Motor neuron (in vitro differentiated cells): ENCODE results near the gene GAGE10. TPM values are rescaled to one million over a fixed set of nuclear protein-coding genes. Genes with fewer than 3 reads are reported as not detected.
"Not testable (repeated sequence)": the region's sequence is repeated elsewhere in the genome, so short reads cannot be mapped to it uniquely, and the experiment has no call there.

Source experiments
- ATAC-seq, 8 experiments: fragments of 200-7000 bp; cut with Tn5 transposase; replicated peaks in 6 of 8; 2 replicates each; pipeline ENCODE4 v1.8.0; 2021; ENCODE audit warnings: mild to moderate bottlenecking in 8 of 8, moderate library complexity in 8 of 8
- H3K27ac ChIP-seq, 2 donors: fragments of 250-450 bp; sonication (Bioruptor Pico); 2 replicates each; pipeline ENCODE4 v1.9.0; 2021; ENCODE audit warnings: antibody characterized with exemption in 2 of 2, mild to moderate bottlenecking in 2 of 2, moderate library complexity in 1 of 2
- H3K4me1 ChIP-seq, 2 donors: fragments of 250-450 bp; sonication (Bioruptor Pico); replicated peaks in 1 of 2; 2 replicates each; pipeline ENCODE4 v1.6.1; 2021; ENCODE audit warnings: antibody characterized with exemption in 2 of 2, mild to moderate bottlenecking in 2 of 2, moderate library complexity in 1 of 2
- H3K4me3 ChIP-seq, 5 donors: fragments of 250-450 bp; sonication (Bioruptor Pico); 2 replicates each; pipeline ENCODE4 v1.9.0; 2021; ENCODE audit warnings: antibody characterized with exemption in 5 of 5, mild to moderate bottlenecking in 5 of 5, moderate library complexity in 4 of 5
- WGBS, 10 experiments: fragments of 450-650 bp; shearing (Covaris generic); methylation state at CpG; one replicate each; pipeline ENCODE4 v1.0.0; 2022; 5-methylcytosine and 5-hydroxymethylcytosine counted together
- in situ Hi-C, 9 experiments: fragments of 400-800 bp; cut with MboI; loops; one replicate each; pipeline ENCODE4 v1.15.0; 2021; ENCODE audit warnings: low sequenced_read_pairs in 9 of 9, low pct_unique_long_range_greater_than_20kb in 2 of 9; ENCODE audit not compliant: unreplicated experiment in 9 of 9
- total RNA-seq, 8 experiments: library from RNA; unstranded; fragments of 300-600 nt; gene quantifications; 2 replicates each; pipeline versions ENCODE4 v1.2.3 to v1.2.4, GENCODE V29; 2022

GAGE10 gene
- total RNA-seq, 8 experiments from 2014 or later, result not detected

DNA sequence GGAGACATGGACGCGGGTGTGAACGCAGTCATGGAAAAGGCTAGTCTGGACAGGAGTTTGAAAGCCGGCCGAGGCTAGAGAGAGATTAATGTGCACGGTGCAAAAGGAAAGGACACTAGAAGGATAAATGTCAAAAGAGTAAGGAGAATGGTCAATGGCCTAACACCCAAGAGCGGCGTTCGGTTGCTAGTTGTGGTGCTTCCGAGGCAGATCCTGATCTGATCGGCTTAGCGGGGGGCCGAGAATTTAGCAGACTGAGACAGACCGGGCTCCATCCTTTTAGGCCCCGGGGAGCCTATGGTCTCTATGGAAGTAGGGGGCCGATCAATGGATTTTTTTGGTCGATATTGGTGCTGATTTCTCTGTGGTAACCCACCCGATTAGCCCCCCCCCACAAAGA is 6.9 kb downstream of the GAGE10 start:
- Histone ChIP-seq H3K4me3 (no peak overlapping the region), H3K27ac (no peak overlapping the region), H3K4me1 (peaks cover 0 to 4% of the 10 kb centered on the region in 2 donors)
- in situ Hi-C loops, result no loop called here
- no peak for ATAC-seq
- 40 to 70% (median 60%) methylated on average over 1 to 18 of the region's 18 CpGs; no CpG with 5 or more reads in 7 of the 10 experiments for WGBS, 10 experiments

DNA sequence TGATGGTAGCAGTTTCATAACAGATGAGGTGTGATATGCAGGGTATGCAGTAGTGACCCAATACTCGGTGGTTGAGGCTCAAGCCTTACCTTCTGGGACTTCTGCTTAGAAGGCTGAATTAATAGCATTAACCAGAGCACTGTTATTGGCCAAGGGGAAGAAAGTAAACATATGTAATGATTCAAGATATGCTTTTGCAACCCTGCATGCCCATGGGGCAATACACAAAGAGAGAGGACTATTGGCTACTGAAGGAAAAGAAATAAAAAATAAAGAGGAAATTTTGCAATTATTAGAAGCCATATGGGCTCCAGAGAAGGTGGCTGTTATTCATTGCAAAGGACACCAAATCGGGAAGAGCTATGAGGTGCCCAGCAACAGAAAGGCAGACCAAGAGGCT is 8.7 kb downstream of the GAGE10 start:
- Histone ChIP-seq H3K4me3 (no peak overlapping the region), H3K4me1 (peaks cover 0 to 4% of the 10 kb centered on the region in 2 donors), H3K27ac (no peak overlapping the region)
- ATAC-seq, result no peak
- 0 to 100% (median 44%) methylated on average over 1 to 2 of the region's 2 CpGs; no CpG with 5 or more reads in 6 of the 10 experiments for WGBS, 10 experiments
- in situ Hi-C loops, result no loop called here

DNA sequence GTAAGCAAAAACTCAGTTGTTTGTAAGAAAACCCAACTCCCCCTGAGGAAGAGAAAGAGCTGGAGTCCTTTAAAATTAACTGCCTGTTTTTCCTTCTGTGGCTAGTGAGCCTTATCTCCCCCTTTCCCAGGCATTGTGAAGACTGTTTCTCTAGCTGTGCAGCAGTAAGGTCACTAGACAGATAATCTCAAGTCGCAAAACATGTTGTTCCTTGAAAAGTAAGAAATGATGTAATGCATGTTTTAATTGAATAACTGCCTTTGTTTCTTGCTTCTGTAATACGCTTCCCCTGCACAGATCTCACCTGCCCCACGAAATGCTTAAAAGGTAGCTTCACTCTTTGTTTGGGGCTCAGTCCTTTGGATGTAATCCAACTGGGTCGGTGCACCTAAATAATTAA is 12.6 kb downstream of the GAGE10 start:
- in situ Hi-C loops, result no loop called here
- no peak overlapping the region for H3K27ac ChIP-seq
- H3K4me3 ChIP-seq, result no peak overlapping the region
- no peaks in the 10 kb centered on the region for H3K4me1 ChIP-seq
- 0 to 93% (median 44%) methylated on average over 2 to 4 of the region's 4 CpGs; no CpG with 5 or more reads in 5 of the 10 experiments for WGBS, 10 experiments
- ATAC-seq, result no peak

DNA sequence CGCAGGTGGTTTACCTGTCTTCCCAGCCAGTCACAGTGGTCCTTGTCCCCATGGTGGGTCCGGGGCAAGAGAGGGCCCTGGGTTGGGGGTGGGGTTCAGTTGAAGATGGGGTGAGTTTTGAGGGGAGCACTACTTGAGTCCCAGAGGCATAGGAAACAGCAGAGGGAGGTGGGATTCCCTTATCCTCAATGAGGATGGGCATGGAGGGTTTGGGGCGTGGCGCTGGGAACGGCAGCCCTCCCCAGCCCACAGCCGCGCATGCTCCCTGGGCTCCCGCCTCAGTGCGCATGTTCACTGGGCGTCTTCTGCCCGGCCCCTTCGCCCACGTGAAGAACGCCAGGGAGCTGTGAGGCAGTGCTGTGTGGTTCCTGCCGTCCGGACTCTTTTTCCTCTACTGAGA is 18.3 kb downstream of the GAGE10 start, which contains the start of gene GAGE12J:
TSS of gene GAGE12J (plus strand) at position 301 of the 400 bp plus-strand sequence. CDS start 1,157 bp downstream, outside the sequence.
- H3K27ac ChIP-seq, H3K4me1 ChIP-seq, in situ Hi-C loops, ATAC-seq, H3K4me3 ChIP-seq: not testable (repeated sequence)
- WGBS, 10 experiments, result no CpG with 5 or more reads among the region's 16 CpGs

DNA sequence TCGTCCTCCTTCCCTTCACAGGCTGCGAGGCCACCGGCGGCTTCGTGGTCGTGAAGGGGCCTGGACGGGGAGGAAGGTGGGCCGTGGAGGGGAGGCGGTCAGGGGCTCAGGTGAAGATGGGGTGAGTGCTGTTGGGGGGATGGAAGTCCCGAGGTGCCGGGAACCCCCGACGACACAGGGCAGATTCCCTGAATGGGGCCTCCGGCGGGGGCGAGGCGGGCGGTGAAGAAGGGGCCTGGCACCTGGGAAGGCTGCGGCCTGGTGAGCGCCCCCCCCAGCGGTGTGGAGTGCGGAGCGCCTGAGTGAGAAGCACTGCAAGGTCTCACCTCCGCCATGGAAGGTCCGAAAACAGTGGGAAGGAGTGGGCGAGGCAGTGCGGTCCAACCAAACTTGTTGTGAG is 18.8 kb downstream of the GAGE10 start:
- H3K27ac ChIP-seq, ATAC-seq, H3K4me1 ChIP-seq, in situ Hi-C loops, H3K4me3 ChIP-seq: not testable (repeated sequence)
- WGBS, 10 experiments, result no CpG with 5 or more reads among the region's 27 CpGs

DNA sequence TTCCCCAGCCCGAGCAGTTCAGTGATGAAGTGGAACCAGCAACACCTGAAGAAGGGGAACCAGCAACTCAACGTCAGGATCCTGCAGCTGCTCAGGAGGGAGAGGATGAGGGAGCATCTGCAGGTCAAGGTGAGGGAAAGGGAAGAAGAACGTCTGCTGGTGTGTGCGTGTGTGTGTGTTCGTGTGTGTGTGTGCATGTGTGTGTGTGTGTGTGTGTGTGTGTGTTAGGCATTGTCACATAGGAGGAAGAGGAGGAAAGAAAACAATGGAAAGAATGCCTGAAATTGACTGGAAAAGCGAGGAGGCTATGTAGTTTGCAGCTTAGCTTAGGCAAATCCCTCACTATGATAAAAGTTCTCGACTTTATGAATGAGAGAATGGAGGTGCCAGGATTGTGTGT is 20.3 kb downstream of the GAGE10 start:
- H3K4me3 ChIP-seq, H3K4me1 ChIP-seq, ATAC-seq, H3K27ac ChIP-seq, in situ Hi-C loops: not testable (repeated sequence)
- no CpG with 5 or more reads among the region's 7 CpGs for WGBS, 10 experiments

DNA sequence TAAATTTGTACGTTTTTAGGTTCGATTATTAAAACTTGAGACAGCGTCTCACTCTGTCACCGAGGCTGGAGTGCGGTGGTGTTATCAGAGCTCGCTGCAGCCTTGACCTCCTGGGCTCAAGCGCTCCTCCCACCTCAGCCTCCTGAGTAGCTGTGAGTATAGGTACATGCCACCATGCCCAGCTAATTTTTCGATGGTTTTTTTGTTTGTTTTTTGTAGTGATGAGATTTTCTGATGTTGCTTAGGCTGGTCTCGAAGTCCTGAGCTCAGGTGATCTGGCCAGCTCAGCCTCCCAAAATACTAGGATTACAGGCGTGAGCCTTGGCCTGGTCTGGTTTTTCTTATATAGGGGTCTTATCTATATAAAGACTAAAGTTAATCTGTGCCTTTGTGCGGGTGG is 27.0 kb downstream of the GAGE10 start:
- H3K4me1 ChIP-seq, ATAC-seq, in situ Hi-C loops, H3K27ac ChIP-seq, H3K4me3 ChIP-seq: not testable (repeated sequence)
- WGBS, 10 experiments, result 100% methylated on average over 1 of the region's 11 CpGs; no CpG with 5 or more reads in 9 of the 10 experiments

DNA sequence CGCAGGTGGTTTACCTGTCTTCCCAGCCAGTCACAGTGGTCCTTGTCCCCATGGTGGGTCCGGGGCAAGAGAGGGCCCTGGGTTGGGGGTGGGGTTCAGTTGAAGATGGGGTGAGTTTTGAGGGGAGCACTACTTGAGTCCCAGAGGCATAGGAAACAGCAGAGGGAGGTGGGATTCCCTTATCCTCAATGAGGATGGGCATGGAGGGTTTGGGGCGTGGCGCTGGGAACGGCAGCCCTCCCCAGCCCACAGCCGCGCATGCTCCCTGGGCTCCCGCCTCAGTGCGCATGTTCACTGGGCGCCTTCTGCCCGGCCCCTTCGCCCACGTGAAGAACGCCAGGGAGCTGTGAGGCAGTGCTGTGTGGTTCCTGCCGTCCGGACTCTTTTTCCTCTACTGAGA is 27.8 kb downstream of the GAGE10 start, which contains the start of gene GAGE13:
TSS of gene GAGE13 (plus strand) at position 301 of the 400 bp plus-strand sequence. CDS start 1,156 bp downstream, outside the sequence.
- in situ Hi-C loops, H3K4me1 ChIP-seq, H3K27ac ChIP-seq, H3K4me3 ChIP-seq, ATAC-seq: not testable (repeated sequence)
- WGBS, 10 experiments, result no CpG with 5 or more reads among the region's 16 CpGs

DNA sequence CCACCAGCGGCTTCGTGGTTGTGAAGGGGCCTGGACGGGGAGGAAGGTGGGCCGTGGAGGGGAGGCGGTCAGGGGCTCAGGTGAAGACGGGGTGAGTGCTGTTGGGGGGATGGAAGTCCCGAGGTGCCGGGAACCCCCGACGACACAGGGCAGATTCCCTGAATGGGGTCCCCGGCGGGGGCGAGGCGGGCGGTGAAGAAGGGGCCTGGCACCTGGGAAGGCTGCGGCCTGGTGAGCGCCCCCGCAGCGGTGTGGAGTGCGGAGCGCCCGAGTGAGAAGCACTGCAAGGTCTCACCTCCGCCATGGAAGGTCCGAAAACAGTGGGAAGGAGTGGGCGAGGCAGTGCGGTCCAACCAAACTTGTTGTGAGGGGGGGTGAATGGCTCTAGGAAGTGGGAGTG is 28.4 kb downstream of the GAGE10 start:
- H3K4me1 ChIP-seq, ATAC-seq, H3K4me3 ChIP-seq, in situ Hi-C loops, H3K27ac ChIP-seq: not testable (repeated sequence)
- WGBS, 10 experiments, result no CpG with 5 or more reads among the region's 26 CpGs

DNA sequence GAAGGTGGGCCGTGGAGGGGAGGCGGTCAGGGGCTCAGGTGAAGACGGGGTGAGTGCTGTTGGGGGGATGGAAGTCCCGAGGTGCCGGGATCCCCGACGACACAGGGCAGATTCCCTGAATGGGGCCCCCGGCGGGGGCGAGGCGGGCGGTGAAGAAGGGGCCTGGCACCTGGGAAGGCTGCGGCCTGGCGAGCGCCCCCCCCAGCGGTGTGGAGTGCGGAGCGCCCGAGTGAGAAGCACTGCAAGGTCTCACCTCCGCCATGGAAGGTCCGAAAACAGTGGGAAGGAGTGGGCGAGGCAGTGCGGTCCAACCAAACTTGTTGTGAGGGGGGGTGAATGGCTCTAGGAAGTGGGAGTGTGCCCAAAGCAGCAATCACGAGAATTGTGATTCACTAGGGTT is 38.0 kb downstream of the GAGE10 start:
- ATAC-seq, in situ Hi-C loops, H3K27ac ChIP-seq, H3K4me1 ChIP-seq, H3K4me3 ChIP-seq: not testable (repeated sequence)
- no CpG with 5 or more reads among the region's 24 CpGs for WGBS, 10 experiments

DNA sequence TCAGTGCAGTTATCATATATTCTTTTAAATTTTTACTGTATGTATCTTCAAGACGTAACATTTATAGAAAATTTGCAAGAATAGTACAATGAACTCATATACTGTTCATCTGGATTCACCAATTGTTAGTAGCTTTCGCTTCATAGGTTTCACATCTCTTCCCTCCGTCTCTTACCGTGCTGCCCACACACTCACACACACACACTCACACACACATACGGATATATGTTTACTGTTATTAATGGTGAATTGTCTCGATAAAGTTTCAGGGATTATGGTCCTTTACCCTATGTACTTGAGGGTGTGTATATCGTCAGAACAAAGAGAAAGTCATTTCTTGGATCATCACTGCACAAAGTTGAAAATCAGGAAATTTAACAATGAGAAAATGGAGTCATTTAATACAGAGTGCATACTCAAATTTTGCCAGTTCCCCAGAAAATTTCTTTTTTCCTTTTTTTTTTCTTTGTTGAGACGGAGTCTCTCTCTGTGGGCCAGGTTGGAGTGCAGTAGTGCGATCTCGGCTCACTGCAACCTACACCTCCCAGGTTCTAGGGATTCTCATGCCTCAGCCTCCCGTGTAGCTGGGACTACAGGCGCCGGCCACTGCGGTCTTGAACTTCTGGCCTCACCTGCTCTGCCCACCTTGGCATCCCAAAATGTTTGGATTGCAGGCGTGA is 41.2 kb downstream of the GAGE10 start:
- in situ Hi-C loops, H3K27ac ChIP-seq, H3K4me1 ChIP-seq, H3K4me3 ChIP-seq, ATAC-seq: not testable (repeated sequence)
- no CpG with 5 or more reads among the region's 15 CpGs for WGBS, 10 experiments

DNA sequence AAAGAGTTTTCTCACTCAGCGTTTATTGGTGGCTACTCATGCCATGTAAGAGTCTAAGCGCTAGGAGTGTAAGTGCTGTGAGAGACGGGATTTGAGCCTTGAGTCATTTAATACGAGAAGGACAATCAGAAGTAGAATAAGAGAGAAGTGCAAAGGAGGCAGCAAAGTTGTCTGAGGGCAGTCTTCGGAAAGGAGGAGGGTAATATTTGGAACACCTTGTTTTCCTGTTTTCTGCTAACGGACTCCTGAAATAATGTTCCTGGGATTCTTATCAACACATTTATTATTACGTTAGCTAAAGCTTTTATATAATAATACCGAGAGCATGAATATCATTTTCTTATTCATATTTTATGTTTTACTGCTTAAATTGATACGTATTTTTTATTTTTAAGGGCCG is 42.0 kb downstream of the GAGE10 start:
- H3K4me3 ChIP-seq, in situ Hi-C loops, H3K27ac ChIP-seq, H3K4me1 ChIP-seq, ATAC-seq: not testable (repeated sequence)
- no CpG with 5 or more reads among the region's 10 CpGs for WGBS, 10 experiments

DNA sequence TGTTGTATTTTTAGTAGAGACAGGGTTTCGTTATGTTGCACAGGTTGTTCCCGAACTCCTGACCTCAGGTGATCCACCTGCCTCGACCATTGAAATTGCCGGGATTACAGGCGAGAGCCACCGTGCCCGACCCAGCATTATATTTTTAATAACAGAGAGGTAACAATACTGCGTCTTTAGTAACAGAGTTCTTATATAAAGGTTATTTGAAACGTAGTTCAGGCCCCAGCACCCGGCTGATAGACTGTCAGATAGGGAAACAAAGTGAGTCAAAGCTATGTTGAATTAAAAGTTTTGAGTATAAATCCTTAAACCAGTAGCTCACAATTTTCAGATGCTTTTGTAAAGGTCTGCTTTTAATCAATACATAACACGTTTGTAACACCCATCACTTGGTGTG is 42.7 kb downstream of the GAGE10 start:
- H3K27ac ChIP-seq, ATAC-seq, H3K4me3 ChIP-seq, H3K4me1 ChIP-seq, in situ Hi-C loops: not testable (repeated sequence)
- 42 to 88% methylated on average over 4 to 5 of the region's 11 CpGs; no CpG with 5 or more reads in 8 of the 10 experiments for WGBS, 10 experiments
